Chondrocyte (in vitro differentiated cells): ENCODE measurements around the gene ATN1. TPM values are rescaled to one million over a fixed set of nuclear protein-coding genes. Genes with fewer than 3 reads are reported as not detected.

Source experiments
- DNase-seq: peaks from one replicate; pipeline ENCODE4 v3.0.0; 2021; ENCODE audit warnings: mixed read lengths, low spot score
- H3K27ac Mint-ChIP-seq: one replicate; pipeline ENCODE4 v1.8.0; 2021; ENCODE audit warnings: mild to moderate bottlenecking, moderate library complexity, mixed read lengths; ENCODE audit not compliant: unreplicated experiment
- H3K27me3 Mint-ChIP-seq: 2 replicates; pipeline ENCODE4 v1.8.0; 2021; ENCODE audit warnings: low read depth, mixed read lengths
- H3K36me3 Mint-ChIP-seq: 2 replicates; pipeline ENCODE4 v1.8.0; 2021; ENCODE audit warnings: low read depth, mixed read lengths
- H3K4me1 Mint-ChIP-seq: 2 replicates; pipeline ENCODE4 v1.8.0; 2021; ENCODE audit warnings: low read depth, mild to moderate bottlenecking, mixed read lengths
- H3K4me3 Mint-ChIP-seq: one replicate; pipeline ENCODE4 v1.8.0; 2021; ENCODE audit warnings: mild to moderate bottlenecking, moderate library complexity, mixed read lengths; ENCODE audit not compliant: unreplicated experiment
- H3K9me3 Mint-ChIP-seq: 2 replicates; pipeline ENCODE4 v1.8.0; 2021; ENCODE audit warnings: low read depth, mixed read lengths
- total RNA-seq: library from RNA; stranded (reverse); gene quantifications from 3 replicates; pipeline ENCODE4 v1.2.1, GENCODE V29; 2021
- TF ChIP-seq, protein P1 (sequence below): fragments of 200-600 bp; sonication (generic); IDR thresholded peaks from 2 replicates; pipeline ENCODE4 v1.5.0; 2021; ENCODE audit warnings: antibody characterized with exemption, mild to moderate bottlenecking, moderate library complexity

Gene ATN1
- total RNA-seq, 1 donor from 2014 or later = 103 TPM

GRCh38 chr12:6938353-6939190 is 10.8 kb downstream of the ATN1 start:
- Mint-ChIP-seq H3K36me3 (peaks cover 30% of the 10 kb centered on the region), H3K4me1 (peaks cover 58% of the 10 kb centered on the region), H3K27me3 (no peaks in the 10 kb centered on the region), H3K9me3 (no peaks in the 10 kb centered on the region), H3K4me3 (peak overlapping the region; percentile 72), H3K27ac (peak overlapping the region; percentile 81)
- no peak for DNase-seq
- TF ChIP-seq, protein P1, sequence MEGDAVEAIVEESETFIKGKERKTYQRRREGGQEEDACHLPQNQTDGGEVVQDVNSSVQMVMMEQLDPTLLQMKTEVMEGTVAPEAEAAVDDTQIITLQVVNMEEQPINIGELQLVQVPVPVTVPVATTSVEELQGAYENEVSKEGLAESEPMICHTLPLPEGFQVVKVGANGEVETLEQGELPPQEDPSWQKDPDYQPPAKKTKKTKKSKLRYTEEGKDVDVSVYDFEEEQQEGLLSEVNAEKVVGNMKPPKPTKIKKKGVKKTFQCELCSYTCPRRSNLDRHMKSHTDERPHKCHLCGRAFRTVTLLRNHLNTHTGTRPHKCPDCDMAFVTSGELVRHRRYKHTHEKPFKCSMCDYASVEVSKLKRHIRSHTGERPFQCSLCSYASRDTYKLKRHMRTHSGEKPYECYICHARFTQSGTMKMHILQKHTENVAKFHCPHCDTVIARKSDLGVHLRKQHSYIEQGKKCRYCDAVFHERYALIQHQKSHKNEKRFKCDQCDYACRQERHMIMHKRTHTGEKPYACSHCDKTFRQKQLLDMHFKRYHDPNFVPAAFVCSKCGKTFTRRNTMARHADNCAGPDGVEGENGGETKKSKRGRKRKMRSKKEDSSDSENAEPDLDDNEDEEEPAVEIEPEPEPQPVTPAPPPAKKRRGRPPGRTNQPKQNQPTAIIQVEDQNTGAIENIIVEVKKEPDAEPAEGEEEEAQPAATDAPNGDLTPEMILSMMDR = no peak

DNA sequence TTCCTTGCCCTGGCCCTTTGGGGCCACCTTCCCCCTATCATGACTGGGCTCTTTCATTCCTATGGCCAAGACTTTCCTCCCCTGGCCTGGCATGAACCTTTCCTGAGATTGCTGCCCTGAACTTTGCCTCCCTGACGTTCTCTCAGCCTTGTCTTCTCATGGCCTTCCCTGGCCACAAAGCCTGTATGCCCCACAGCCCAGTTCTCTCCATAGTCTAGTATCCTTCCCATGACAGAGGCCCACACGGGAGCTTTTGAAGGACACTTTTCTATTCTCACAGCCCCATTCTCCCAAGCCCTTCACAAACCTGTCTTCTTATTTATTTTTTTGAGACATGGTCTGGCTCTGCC is 11.4 kb downstream of the ATN1 start:
- H3K9me3 Mint-ChIP-seq = no peaks in the 10 kb centered on the region
- peak overlapping the region; percentile 81 for H3K27ac Mint-ChIP-seq
- H3K4me1 Mint-ChIP-seq = peaks cover 55% of the 10 kb centered on the region
- TF ChIP-seq, protein P1 = no peak
- H3K4me3 Mint-ChIP-seq = no peak overlapping the region
- peaks cover 27% of the 10 kb centered on the region for H3K36me3 Mint-ChIP-seq
- H3K27me3 Mint-ChIP-seq = no peaks in the 10 kb centered on the region
- DNase-seq = no peak

DNA sequence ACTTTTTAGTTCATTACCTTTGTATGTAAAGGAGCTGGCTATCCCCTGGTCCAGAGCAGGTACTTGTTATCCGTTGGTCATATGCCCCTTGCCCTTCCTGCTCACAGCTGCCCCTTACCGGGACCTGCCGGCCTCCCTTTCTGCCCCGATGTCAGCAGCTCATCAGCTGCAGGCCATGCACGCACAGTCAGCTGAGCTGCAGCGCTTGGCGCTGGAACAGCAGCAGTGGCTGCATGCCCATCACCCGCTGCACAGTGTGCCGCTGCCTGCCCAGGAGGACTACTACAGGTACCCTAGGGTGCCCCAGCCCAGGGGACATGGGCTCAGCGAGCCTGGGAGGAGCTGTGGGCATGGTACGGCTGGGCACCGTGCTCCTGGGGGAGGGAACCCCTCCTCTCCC is 13.5 kb downstream of the ATN1 start:
- H3K4me1 Mint-ChIP-seq = peaks cover 53% of the 10 kb centered on the region
- H3K27ac Mint-ChIP-seq = peak overlapping the region; percentile 49
- peaks cover 14% of the 10 kb centered on the region for H3K36me3 Mint-ChIP-seq
- H3K4me3 Mint-ChIP-seq = no peak overlapping the region
- H3K27me3 Mint-ChIP-seq = no peaks in the 10 kb centered on the region
- no peak for DNase-seq
- TF ChIP-seq, protein P1 = no peak
- H3K9me3 Mint-ChIP-seq = no peaks in the 10 kb centered on the region

- Mint-ChIP-seq H3K4me1 (peaks cover 49% of the 10 kb centered on the region), H3K9me3 (no peaks in the 10 kb centered on the region), H3K27ac (no peak overlapping the region), H3K27me3 (no peaks in the 10 kb centered on the region), H3K4me3 (no peak overlapping the region), H3K36me3 (peaks cover 11% of the 10 kb centered on the region)
- no peak for DNase-seq
- TF ChIP-seq, protein P1 = no peak
Observed at GRCh38 chr12:6941782-6942181, 14.0 kb downstream of the ATN1 start.

DNA sequence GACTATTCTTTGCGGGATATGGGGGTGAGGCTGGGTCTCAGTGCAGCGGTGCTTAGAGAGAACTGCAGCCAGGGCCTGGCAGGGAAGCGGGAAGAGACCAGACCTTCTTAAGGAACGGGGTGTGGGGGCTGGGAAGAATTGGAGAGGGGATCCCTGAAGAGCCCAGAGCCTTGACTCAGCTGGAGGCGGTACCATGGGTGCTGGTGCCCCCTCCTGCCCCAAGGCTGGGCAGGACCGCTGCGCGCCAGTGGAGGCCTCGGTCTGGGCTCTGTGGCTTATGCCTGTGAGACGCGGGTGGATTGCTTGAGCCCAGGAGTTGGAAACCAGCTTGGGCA is 14.5 kb downstream of the ATN1 start:
- Mint-ChIP-seq H3K36me3 (peaks cover 14% of the 10 kb centered on the region), H3K9me3 (no peaks in the 10 kb centered on the region), H3K4me1 (peaks cover 50% of the 10 kb centered on the region), H3K27ac (peak overlapping the region; percentile 92), H3K27me3 (no peaks in the 10 kb centered on the region), H3K4me3 (peak overlapping the region; percentile 9)
- TF ChIP-seq, protein P1 = no peak
- no peak for DNase-seq
